GM19328 (cell line): ENCODE measurements around the gene VAV2.
"Not testable (repeated sequence)": the region's sequence is repeated elsewhere in the genome, so short reads cannot be mapped to it uniquely, and the experiment has no call there.

Source experiments
- ATAC-seq: cut with Tn5 transposase; IDR thresholded peaks from one replicate; pipeline ENCODE4 v1.9.1; 2021; ENCODE audit warnings: mild to moderate bottlenecking, moderate library complexity; ENCODE audit not compliant: unreplicated experiment

The VAV2 gene

DNA sequence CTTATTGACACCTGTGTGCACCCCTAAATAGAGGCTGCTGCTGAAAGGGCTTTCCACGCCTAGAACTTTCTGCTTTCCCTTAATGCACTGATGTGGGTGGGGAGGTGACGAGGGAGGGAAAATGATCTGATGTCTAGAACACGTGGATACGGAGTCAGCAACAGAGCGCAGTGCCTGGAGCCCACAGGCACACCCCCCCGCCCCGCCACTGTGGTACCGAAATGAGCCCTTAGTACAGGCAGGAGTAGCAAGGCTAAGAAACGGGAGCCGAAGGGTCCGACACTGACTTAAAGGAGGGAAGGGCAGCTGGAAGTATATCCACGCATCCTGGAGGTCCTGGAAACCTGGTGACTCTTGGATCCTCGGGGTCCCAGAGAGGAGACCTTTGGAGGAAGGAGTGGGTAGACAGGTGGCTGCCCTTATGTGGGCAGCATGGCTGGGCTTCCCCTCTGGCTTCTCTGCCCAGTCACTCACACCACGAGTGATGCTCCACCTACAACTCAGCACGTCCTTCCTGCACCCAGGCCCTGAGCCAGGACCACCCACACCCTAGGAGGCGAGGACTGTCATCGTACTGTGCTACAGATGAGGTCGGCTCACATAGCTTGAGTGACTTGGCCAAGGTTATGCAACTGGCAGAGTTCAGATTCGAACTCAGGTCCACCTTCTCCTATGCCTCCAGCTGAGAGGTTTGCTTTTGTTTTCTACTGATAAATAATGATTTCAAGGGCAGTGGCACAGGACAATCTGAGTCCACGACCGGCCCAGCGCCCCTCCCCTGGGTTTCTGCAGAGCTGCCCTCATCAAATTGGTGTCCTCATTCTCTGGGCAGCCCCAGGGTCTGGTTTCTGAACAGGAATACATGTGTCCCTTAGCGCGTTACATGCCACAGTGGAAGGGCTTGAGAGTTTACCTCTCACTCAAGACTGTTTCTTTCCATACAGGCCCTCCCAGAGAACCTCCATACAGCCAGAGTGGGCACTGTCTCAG is 4.7 kb upstream of the VAV2 start:
- no peak for ATAC-seq

DNA sequence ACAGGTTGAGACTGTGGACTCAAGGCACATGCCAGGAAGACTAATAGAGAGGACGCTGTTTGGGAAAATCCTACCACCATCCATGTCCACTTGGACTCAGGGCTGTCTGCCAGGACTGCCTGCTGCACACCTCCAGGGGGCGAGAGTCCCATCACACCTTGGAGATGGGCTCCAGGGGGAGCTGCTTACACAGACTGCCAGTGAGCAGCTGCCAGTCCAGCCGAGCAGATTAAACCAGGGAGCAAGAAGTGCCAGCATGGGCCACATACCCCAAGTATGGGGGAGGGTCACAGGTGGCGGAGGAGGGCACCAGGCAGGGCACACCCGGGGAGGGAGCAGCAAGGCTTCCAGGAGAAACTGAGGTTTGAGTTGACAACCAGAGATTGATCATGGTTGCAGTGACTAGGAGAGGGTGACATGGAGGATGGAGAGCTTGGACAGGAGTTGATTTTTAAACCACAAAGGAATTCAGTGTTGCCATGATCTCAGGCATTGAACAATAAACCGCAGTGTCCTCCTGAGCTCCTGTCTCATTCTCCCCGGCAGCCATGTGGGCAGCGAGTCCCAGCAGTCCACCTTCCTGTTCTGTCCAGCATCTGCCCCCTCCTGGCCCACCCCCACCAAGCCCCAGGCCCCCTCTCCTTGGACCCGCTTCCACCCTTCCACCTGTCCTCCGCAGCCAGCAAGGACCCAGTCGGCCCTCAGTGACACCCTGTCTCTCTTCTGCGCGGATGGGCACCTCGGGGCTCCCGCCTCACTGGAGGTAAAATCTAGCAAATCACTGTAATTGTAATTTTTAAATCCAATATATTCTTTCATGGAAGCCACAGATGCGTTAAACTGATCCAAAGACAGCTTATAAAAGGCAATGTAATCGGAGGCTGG is 3.1 kb upstream of the VAV2 start:
- no peak for ATAC-seq

DNA sequence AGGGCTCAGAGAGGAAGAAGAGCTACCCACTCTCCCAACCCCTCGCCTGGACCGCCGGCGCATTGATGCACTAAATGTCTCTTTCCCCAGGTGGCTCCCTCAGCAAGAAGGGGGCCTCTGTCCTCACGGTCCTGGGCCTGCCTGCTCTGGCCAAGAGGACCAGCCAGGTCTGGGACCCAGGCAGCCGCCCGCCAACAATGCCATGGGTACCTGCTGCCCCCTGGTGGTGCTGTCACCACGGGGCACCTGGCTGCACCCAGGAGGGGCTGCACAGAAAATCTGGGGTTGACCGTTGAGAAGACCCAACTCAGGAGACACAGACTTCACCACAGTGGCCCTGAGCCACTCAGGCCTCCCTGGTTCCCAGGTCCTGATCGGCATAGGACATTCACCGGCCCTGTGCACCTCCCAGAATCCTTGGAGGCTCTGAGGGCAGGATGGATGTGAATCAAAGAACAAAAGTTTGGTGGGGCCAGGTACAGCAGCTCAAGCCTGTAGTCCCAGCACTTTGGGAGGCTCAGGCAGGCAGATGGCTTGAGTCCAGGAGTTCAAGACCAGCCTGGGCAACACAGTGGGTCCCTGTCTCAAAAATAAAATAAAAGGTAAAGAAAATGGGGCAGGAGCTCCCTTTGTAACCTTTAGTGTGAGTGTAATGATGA is 2.4 kb upstream of the VAV2 start:
- ATAC-seq, result no peak

DNA sequence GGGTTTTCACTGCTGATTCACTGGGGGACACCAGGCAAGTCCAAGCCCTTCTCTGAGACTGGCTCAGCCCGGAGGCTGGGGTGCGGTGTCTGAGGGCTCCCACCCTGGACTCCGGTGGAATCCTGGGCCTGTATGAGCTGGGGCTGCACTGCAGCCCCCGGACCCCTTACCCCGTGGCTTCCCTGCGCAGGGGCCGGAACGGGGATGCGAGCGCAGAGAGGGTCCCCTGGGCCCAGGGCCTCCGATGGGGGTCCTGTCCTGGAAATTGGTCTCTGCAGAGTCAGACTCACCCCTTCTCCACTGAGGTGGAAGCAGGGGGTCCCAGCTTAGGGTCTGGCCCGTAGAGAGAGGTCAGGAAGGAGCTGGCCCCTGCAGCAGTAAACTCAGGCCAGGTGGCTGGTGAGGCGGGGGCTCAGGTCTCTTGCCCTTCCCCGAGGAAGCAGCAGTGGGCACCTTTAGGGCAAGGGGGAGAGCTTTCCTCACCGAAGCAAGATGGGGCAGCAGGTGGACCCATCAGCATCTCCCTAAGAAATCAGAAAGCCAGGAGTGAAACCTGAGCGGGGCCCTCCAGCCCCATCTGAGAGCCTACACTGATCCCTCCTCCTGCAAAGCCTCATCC is 1.6 kb upstream of the VAV2 start:
- ATAC-seq, result no peak

DNA sequence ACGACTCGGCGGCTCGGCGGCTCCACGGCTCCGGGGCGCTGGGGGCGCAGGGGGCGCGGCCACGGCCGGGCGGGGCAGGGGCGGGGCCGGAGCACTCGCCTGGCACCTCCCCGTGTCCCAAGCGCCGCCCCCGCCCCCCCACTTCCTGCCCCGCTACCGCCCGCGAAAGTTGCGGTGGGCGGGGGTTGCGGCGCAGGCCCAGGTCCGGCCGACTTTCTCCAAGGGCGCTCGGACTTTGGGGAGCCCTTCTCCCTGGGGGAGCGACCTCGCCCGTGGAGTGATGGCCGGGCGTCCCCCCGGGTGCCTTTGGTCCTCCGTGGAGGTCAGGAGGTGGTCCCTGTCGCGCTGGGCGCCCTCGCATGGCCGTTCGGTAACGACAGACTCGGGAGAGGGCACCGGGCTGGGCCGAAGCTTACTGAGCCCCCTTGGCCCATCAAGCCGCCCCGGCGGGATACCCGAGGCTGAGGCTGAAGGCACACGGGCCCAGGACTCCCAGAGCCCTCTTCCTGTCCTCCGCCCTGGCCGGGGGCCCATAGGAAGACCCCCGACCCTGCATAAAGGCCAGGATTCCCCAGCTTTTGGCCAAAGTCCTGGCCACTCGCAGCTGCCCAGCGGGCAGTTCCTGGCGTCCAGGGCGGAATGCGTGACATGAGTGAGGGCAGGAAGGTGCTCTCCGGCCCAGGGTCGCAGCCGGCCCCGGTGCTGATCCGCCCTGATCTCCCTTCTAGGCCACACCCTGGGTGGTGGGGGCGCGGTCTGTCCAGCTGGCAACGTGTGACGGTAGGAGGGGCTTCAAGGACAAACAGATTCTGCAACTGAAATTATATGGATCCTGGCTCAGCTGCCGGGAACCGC is 883 bp upstream of the VAV2 start:
- no peak for ATAC-seq

DNA sequence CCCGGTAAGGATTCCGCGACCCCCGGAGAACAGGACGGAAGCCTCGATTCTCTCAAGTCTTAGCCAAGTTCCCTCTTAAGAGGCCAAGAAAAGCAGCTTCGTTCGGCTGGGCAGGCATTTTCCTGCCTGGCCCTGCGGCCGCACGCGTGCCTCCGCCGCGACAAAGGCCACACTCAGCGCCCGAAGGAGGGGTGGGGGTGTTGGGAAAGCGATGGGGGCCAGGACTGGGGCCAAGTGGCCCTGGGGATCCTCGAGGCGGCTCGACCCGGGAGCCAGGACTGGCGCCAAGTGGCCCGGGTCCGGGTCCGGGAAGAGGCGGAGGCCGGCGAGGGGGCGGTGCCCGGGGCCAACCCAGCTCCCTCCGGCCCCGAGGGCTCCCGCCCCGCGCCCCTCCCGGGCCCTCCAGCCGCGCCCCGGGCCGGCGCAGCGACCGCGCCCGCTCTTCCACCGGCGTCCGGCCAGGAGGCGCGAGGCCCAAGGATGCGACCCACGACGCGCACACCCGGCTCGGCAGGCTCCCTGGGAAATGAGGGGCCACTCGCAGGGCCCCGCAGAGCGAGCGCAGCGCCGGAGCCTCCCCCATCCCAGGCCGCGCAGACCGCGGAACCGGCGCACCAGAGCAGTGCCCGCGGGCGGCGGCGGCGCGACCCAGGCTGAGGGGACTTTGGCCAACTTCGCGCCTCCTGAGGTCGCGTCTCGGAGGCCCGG is 756 bp downstream of the VAV2 start:
- peak; percentile 7 for ATAC-seq

DNA sequence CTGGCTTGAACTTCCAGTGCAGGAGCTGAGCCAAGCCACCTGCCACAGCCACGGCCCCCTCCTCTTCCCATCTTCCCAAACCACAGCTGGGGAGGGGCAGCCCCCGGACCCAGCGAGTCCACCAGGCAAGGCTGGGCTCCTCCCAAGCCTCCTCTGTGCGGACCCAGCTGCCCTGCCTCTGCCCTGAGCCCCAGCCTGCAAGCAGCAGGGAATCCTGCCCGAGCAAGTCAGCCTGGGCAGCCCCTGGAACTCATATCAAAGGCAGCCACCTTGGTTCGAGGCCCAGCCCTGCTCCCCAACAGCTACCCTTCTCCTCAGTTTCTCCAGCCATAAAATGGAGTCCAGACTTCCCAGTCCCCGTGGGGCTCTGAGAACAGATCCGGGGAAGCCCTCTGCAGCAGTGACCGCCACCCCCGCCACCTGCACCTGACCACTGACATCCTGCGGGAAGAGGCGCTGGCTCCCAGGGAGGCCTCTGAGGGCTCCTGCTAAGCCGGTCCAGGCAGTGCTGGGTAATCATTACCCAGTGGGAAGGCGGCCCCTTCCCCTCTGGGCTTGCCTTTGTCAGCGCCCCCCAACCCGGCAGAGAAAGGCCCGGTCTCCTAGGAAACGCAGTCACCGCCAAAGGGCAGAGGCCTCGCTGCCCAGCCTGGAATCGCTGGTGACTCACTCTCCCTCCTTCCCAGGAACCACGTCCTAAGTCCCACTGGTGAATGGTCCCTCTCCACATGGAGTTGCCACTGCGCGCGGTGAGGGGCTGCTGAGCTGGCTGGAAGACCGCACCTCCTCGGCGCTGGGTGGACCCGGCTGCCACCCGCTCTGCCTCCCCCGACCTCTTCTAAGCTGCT is 1.5 kb downstream of the VAV2 start:
- no peak for ATAC-seq

DNA sequence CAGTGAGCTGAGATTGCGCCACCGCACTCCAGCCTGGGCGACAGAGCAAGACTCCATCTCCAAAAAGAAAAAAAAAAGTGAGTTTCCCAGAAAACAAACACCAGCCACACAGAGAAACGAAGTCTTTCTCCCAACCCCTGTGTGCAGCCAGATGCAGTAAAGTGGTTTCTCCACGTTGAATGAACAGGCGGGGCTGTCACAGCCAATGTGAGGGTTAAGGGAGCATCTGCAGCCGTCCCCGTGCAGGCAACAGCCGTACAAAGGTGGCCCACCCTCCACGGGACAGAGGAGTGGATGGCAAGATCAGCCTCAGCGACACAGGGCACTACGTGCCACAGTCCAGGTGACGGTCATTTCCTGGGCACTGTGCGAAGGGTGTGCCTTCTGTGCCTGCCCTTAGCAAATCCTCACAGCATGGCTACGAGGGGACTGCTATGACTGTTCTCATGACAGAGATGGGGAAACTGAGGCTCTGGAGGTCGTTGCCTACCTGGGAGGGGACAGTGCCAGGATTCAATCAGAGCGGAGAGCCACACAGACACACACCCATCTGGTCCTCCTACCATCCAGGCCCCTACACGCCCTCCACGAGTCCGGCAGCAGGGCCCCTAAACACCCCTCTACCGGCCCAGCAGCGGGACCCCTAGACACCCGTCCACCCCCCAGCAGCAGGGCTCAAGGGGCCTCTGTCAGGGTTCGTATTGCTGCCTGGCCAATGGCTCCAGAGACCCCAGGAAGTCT is 2.3 kb downstream of the VAV2 start:
- no peak for ATAC-seq

DNA sequence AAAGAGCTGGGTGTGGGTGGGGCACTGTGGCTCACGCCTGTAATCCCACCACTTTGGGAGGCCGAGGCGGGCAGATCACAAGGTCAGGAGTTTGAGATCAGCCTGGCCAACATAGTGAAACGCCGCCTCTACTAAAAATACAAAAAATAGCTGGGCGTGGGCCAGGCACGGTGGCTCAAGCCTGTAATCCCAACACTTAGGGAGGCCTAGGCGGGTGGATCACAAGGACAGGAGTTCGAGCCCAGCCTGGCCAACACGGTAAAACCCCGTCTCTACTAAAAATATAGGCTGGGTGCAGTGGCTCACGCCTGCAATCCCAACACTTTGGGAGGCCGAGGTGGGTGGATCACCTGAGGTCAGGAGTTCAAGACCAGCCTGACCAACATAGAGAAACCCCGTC is 3.4 kb downstream of the VAV2 start:
- not testable (repeated sequence) for ATAC-seq

DNA sequence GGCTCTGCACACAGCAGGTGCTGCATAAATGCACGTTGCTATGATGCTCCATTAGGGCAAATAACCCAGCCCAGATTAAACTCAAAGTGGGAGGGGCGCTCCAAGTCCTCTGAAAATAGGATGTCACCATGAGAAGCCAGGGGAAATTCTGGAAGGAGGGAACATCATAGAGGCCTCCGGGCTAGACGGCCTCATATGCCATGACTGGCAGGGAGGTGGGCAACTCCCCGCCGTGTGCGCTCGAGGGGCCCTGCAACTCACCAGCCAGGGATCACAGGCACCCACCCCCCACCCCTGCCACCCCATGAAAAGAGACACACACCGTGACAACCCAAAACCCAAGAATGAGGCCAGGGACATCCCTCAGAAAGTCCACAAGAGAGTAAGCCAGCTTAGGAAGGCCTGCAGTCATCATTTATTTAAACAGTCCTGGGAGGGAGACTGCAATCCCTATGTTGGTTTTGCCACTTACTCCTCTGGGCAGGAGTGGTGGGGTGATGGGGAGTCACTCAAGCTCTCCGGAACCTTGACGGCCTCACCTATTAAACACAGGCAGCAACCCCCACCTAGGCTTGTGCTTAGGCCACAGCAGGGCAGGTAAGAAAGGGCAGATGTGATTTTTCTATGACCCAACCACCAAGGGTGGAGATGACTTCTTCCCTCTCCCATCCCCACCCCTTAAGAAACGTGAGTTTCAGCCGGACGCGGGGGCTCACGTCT is 4.0 kb downstream of the VAV2 start:
- no peak for ATAC-seq

DNA sequence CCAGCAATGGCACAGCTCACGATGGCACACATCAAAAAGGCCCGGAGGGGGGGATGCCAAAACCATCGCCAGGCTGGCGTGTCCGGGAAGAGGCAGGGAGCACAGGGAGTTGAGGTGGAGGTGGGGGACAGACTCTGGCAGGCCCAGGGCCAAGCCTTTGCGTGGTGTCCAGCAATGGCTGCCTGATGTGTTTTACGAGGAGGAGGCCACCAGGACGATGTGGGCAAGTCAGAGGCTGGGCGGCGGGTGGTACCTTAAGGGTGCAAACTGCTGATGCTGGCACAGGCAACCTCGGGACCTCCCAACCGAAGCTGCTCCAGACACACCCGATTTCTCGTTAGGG is 4.7 kb downstream of the VAV2 start:
- ATAC-seq, result no peak

DNA sequence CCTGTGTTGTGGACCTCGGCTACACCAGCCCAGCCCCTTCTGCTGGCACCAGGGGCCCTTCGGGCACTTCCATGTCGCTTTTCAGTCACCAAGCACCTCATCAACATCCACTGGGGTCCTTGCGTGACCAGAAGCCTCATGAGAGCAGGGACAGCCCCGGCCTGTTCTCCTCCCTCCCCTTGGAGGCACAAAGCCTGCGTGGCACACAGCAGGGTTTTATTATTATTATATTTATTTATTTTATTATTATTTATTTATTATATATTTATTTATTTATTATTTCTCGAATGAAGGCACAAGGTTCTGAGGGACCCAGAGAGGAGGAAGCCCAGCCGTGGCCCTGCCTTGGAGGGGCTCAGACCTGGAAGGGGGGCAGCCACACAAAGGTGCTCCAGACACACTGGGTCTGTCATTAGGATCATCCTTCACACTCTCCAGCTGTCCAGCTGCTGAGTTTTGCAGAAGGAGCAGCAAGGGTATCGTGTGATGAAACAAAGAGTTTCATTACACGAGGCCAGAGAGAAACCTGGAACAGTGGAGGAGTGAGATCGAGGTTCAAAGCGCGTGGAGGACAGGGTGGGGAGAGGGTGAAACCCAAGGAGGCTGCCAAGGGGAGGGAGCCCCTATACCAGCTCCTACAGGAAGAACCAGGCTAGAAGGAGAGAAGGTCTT is 5.2 kb downstream of the VAV2 start:
- no peak for ATAC-seq

DNA sequence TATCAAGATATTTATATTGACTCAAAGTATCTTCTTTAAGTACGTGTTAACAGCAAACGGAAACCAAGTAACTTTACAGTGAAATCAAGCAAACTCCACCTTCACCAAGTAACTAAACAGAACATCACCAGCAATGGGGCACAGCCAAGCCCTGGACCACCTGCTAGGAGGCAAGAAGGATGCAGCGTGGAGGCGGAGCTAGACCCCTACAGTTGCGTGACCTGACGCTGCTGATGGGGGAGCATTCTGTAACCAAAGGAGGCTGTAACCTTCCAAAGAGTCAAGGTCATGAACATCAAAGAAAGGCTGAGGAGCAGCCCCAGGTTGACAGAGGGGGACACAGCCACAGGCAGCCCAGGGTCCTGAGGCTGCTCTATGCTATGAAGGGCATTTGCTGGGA is 6.1 kb downstream of the VAV2 start:
- no peak for ATAC-seq

DNA sequence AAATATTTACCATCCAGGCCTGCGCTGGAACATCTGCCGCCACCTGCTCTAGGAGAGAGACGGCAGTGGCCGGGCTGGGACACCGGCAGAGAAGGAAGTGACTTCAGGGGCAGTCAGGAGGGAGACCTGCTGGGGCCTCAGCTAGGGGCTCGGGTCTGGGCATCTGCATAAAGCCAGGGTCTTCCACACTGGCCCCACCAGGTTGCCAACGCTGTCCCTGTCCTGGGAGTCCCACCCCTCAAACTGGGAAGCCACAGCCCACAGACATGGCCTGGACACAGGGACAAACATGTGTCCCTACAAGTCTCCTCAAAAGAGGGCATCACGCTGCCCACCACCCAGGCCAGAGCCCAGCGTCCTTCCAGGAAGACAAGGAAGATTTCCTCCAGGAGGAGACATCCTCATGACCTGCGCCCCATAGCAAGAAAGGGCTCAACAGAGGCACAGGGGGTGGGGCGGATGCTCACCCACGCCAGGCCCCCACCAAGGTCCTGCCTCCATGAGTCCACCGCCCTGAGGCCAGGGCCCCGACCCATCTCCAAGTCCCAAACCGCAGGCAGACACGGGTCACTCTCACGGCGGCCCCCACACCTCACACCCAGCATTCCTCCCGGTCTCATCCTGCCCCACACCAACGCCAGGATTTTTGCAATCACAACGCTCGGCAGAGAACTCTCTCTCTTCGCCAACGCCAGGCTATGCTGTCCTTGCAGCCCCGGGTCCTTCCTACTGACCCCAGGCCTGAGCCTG is 9.0 kb downstream of the VAV2 start:
- no peak for ATAC-seq

DNA sequence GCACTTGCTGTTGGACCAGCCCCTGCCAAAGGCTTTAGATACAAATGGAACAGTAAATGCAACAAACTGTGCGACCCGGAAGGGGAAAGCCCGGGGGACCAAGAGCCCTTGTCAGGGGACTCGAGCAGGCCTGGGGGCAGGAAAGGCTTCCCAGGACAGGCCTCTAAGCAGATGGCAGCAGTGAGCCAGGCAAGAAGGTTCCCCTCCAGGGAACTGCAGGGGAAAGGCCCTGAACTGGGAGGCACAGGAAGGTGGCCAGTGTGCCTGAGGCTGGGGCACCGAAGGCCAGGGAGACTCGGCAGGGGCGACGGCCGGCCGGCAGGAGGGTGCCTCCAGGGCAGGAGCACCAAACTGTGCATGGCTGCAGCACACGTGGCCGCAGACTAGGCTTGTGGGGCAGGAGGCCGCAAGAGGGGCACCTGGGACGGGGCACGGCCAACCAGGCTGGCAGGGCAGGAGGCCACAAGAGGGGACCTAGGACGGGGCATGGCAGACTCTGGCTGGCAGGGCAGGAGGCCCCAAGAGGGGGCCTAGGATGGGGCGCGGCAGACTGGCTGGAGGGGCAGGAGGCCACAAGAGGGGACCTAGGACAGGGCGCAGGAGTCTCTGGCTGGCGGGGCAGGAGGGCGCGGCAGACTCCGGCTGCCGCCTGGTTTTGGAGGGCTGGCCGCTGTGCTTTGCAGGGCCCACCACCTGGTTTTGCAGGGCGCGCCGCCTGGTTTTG is 10.0 kb downstream of the VAV2 start:
- no peak for ATAC-seq
